CMK (cell line): ENCODE measurements around the gene CYTL1.
"Not testable (repeated sequence)": the region's sequence is repeated elsewhere in the genome, so short reads cannot be mapped to it uniquely, and the experiment has no call there.

Source experiments
- DNase-seq: peaks from one replicate; pipeline ENCODE4 v3.0.0-alpha.2; 2010; ENCODE audit warnings: low read depth

CYTL1 gene

GRCh38 chr4:4996935-4997334 is 22.3 kb downstream of the CYTL1 start:
- not testable (repeated sequence) for DNase-seq

GRCh38 chr4:4995908-4996265 is 23.4 kb downstream of the CYTL1 start:
- DNase-seq, result no peak

DNA sequence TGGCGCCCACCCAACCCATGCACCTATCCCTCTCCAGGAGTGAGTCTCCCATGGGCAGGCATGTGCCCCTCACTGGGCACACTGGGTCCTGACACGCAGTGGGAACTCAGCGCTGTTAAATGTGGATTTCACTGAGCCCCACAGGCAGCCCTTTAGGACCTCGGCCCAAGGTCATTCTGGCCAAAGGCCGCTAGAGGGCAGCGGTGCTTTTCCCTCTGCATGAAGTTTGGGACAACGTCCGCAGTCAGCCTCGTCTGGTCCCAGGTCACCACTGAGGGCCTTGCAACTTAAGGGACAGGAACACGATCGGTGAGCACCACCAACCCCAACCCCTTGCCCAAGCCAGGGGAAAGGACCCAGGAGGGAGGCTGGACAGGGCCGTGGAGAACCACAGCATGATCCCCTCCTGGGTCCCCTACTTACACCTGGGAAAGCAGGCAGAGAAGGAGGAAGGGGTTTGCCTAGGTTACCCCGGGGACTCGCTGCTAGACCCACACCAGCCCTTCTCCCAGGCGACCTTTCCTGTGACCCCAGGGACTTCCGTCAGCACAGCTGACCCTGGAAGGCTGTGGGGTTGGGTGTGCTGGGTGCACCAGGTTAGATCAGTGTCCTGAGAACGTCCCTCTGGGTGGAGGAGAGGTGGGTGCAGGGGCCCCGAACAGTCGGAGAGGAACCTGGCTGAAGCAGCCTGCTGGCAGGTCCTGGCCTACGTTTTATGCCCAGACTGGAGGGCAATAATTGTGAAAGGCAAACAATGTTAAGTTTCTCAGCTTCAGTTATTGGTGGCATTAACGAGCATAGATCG is 24.0 kb downstream of the CYTL1 start:
- peak; percentile 39 for DNase-seq

DNA sequence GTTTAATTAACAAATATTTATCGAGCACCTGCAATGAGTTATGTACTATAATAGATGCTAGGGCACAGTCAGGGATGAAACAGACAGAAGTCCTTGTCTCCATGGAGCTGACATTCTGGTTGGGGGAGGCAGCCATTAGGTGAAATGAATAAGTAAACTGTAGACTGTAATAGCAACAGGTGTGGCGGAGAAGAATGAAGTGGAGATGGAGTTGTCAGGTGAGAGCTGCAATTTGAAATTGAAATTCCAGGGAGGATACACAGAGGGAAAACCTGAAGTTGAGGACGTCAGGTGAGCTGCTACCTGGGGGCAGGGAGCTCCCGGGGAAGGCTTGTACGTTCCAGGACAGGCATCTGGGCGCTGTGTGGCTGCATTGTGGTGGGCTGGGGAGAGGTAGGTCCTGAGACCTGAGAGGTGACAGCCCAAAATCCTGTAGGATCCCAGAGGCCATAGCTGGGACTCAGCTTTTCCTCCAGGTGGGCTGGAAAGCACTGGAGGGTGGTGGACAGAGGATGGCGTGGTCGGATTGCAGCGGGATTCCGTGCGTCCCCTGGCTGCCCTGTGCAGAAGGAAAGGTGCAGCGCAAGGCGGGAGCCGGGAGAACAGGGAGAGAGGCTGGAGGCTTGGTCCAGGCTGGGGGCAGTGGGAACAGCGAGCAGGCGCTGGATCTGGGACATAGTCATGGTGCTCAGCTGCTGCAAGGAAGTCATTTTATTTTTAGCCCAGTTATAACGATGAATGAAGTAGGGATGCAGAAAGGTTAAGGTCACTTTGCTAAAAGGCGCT is 24.8 kb downstream of the CYTL1 start:
- no peak for DNase-seq

DNA sequence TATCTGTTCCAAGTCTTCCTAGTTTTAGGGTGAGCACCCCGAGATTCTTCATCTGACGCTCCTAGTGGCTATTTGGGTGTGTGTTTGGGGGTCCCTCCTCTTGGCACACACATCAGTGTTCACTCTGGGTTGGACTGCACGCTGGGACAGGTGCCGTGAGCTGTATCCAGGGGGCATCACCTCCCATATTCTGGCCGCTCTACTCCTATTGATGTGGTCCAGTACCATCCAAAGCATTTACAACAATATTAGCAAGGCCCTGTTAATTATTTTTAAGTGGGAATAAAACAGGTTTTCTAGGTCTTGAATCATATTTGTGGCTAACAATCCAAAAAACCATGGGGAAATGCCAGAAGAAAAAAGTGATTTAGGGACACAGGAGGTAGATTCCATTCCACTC is 26.4 kb downstream of the CYTL1 start:
- DNase-seq, result no peak

DNA sequence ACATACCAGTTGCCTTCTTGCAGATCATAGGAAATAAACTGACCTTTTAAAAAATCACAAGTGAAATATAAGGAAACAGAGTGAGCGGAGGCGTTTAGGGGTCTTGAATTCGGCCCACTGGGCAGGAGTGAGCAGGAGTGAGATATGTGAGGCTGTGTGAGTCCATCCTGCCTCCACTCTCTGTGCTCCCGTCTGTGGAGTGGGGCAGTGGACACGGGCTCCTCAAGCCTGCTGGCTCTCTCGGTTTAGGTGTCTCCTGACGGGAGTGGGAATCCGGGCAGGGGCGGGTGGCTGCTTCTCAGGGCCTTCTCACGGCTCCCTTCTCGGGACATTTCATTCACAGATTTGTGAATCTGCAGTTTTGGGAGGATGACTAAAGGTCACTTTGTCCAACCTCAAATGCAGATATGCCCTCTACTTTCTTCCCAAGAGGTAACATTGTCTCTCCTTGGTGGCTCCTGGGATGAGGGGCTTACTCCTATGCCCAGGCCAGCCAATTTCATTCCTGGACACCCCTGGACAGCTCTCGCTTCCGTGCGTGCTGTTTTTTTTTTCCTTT is 27.6 kb downstream of the CYTL1 start:
- DNase-seq, result no peak

- no peak for DNase-seq
These were observed 28.3 kb downstream of the CYTL1 start for GRCh38 chr4:4990857-4991540.

GRCh38 chr4:4990329-4990728 is 28.9 kb downstream of the CYTL1 start:
- no peak for DNase-seq

DNA sequence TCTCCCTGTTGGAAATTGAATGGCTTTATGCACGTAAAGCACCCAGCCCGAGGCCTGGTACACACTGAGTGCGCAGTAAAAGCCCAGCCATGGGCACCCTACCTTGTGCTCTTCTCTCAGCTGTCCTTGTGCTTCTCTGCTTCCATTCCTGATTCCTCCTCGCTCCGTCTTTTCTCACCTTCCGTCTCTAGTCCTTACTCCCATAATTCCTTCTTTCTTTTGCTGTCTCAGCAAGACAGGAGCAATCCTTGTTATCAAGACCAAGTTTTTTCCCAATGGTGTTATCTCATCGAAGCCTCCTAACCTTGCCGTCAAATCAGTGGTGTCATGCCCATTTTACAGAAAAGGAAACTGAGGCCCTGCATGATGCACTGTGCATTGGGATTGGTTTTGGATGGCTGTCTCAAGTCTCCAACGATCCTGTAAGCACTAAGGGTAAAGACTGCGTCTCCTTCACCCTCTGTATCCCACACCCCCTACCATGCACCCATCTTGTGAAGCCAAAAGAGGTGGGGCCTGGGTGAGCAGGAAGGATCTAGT is 30.1 kb downstream of the CYTL1 start:
- no peak for DNase-seq

DNA sequence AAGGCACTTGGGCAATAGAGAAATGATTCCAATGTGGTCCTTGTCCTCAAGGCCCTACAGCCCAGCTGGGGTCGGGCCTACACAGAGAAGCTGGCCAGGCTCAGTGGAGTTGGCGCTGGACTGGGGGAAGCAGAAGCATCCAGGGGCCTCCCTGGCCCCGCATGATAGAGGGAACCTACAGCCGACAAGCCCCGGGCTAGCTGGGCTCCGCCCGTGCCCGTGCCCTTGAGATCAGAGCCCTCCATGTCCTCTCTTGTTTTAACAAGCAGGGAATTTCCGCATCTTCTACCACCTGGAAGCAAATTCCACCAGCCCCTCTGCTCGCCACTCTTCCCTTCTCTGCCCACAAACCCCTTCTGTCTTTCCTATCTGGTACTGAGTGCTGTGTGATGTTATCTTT is 31.6 kb downstream of the CYTL1 start:
- no peak for DNase-seq

- DNase-seq, result no peak
These were observed 32.4 kb downstream of the CYTL1 start for GRCh38 chr4:4986841-4987240.

DNA sequence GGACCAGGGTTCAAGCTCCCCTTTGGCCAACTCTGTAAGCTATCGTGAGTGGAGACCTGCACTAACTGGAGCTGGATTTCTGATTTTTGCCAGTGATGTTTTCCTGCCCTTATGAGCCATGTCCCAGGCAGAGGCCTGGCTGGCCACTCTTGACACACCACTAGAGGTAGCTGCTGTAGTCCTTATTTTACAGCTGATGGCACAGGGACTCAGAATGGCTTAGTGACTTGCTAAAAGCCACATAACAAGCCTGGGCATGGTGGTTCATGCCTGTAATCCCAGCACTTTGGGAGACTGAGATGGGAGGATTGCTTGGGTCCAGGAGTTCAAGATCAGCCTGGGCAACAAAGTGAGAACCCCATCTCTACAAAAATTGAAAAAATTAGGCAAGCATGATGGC is 33.4 kb downstream of the CYTL1 start:
- no peak for DNase-seq

- DNase-seq, result no peak
These were observed 34.2 kb downstream of the CYTL1 start for GRCh38 chr4:4985036-4985435.

DNA sequence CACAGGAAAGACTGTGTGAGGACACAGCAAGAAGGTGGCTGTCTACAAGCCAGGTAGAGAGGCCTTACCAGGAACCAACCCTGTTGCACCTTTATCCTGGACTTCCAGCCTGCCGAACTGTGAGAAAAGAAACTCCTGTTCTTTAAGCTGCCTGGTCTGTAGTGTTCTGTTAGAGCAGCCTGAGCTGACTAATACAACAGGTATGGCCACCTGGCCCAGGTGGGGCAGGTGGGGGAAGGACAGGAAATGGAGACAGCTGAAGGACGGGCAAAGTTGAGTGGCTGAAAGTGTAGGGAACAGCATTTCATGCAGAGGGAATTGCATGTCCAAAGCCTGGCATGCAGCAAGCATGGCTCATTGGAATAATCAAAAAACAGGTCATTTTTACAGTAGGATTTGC is 35.1 kb downstream of the CYTL1 start:
- no peak for DNase-seq

GRCh38 chr4:4981827-4982226 is 37.4 kb downstream of the CYTL1 start:
- DNase-seq, result no peak

DNA sequence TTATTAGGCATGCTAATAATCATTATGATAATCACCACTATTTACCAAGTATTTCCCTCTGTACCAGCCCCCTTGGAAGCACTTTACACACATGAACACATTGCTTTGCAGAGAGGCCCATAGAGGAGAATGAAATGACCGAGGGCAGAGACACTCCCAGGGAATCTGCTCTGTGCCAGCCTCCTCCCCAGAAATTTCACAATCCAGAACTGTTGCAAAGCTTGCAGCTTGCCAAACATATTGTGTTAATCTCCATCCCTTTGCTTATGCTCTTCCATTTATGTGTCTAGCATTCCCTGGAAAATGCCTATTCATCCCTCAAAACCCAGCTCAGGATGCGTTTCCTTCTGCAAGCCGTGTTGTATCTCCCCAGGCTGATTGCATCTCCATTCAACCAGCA is 37.8 kb downstream of the CYTL1 start:
- DNase-seq, result no peak

DNA sequence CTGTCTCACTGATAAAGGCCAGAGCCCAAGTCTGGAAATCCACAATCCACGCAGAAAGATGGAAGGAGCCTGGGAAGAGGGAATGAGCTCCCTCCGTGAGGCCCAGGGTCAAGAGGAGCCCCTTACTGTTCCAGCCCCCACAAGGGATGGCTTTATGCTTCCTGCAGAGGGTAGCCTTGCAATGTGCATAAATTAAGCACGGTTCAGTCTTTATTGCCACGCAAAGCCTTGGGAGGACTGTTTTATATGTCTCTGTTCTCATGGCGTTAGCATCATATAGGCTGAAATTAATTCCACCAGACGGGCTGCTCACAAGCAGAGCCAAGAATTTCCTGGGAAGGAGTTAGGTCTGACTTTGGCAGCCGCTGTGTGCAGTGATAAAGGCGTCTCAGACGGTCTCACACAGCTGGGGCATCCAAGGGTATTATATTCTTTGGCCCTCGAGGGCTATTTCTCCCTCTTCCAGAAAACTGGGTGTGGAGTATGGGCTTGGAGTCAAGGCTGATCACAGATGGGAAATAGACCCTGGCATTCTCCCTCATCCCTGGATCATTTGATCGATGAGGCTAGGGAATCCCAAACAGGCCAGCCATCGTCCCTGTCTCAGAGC is 38.5 kb downstream of the CYTL1 start:
- no peak for DNase-seq

- no peak for DNase-seq
These were observed 39.3 kb downstream of the CYTL1 start for GRCh38 chr4:4979971-4980370.

- no peak for DNase-seq
These were observed 44.5 kb downstream of the CYTL1 start for GRCh38 chr4:4974727-4975126.

DNA sequence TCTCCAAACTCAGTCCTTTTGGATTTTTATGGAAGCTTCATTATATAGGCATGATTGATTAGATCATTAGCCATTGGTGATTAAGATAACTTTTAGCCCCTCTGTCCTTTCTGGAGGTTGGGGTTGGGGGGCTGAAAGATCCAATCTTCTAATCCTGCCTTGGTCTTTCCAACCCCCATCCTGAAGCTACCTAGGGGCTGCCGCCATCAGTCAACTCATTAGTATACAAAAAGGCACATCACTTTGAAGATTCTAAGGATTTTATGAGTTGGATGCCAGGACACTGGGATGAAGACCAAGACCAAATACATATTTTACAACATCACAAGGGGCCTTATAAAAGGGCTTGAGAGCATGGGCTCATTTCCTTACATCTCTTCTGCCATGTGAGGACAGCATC is 47.5 kb downstream of the CYTL1 start:
- no peak for DNase-seq

GRCh38 chr4:4969298-4969697 is 50.0 kb downstream of the CYTL1 start:
- no peak for DNase-seq

- no peak for DNase-seq
These were observed 51.0 kb downstream of the CYTL1 start for GRCh38 chr4:4968161-4968725.
